K562 (cell line): ENCODE data around the gene DOCK3.

Experiments
- JUN ChIP-seq, 2 experiments: sonication (generic) in 1 of 2; formaldehyde crosslinking in 1 of 2; IDR thresholded peaks; 2 replicates each; pipeline versions ENCODE4 v1.6.1 to v1.8.0; 2012 to 2022; ENCODE audit warnings: borderline replicate concordance in 2 of 2, mild to moderate bottlenecking in 2 of 2, improper control_type of control experiment in 1 of 2, low read depth in 1 of 2, low read length in 1 of 2, missing genetic modification reagents in 1 of 2
- MYBL2 ChIP-seq, 2 experiments: fragments of 450-650 bp in 1 of 2; sonication (generic) in 1 of 2; formaldehyde crosslinking in 1 of 2; IDR thresholded peaks; 2 replicates each; pipeline versions ENCODE4 v1.6.1 to v1.8.1; 2017 to 2022; ENCODE audit warnings: borderline replicate concordance in 1 of 2, inconsistent platforms in 1 of 2, low read depth in 1 of 2, mild to moderate bottlenecking in 1 of 2, missing genetic modification reagents in 1 of 2, moderate library complexity in 1 of 2
- NFE2L1 ChIP-seq: fragments of 450-650 bp; IDR thresholded peaks from 2 replicates; pipeline ENCODE4 v1.6.1; 2016; ENCODE audit warnings: missing genetic modification characterization, low read depth, mild to moderate bottlenecking, missing compliant biosample characterization, moderate library complexity, borderline replicate concordance
- POLR2A ChIP-seq: fragments of 450-650 bp; conservative IDR thresholded peaks from 2 replicates; pipeline ENCODE4 v1.6.1; 2016
- POLR3A ChIP-seq: IDR thresholded peaks from 2 replicates; pipeline ENCODE4 v1.6.1; 2011; ENCODE audit warnings: borderline replicate concordance, mild to moderate bottlenecking, moderate library complexity; ENCODE audit not compliant: insufficient read length, insufficient read depth; ENCODE audit errors: extremely low read depth
- TARDBP ChIP-seq: fragments of 450-650 bp; IDR thresholded peaks from 2 replicates; pipeline ENCODE4 v1.6.1; 2016
- TRIM28 ChIP-seq: fragments of 450-650 bp; IDR thresholded peaks from 2 replicates; pipeline ENCODE4 v1.6.1; 2017
- ZNF274 ChIP-seq: IDR thresholded peaks from 2 replicates; pipeline ENCODE4 v1.6.1; 2011; ENCODE audit warnings: low read depth, mild to moderate bottlenecking, low read length, moderate library complexity, borderline replicate concordance
- ZNF324 ChIP-seq: fragments of 250-450 bp; sonication (Bioruptor Pico); IDR thresholded peaks from 2 replicates; pipeline ENCODE4 v1.4.0; 2020; ENCODE audit warnings: mild to moderate bottlenecking
- ZNF76 ChIP-seq: fragments of 250-450 bp; sonication (Bioruptor Pico); IDR thresholded peaks from 2 replicates; pipeline ENCODE4 v1.4.0; 2020; ENCODE audit warnings: mild to moderate bottlenecking, moderate library complexity, borderline replicate concordance
- TF ChIP-seq, protein P1 (sequence below), 2 experiments: fragments of 450-650 bp in 1 of 2; sonication (generic) in 1 of 2; formaldehyde crosslinking in 1 of 2; IDR thresholded peaks in 1 of 2; conservative IDR thresholded peaks in 1 of 2; 2 replicates each; pipeline versions ENCODE4 v1.6.1 to v1.8.1; 2016 to 2023; ENCODE audit warnings: mild to moderate bottlenecking in 2 of 2, moderate library complexity in 2 of 2, inconsistent platforms in 1 of 2, missing genetic modification reagents in 1 of 2
- TF ChIP-seq, protein P2 (sequence below), 3 experiments: IDR thresholded peaks in 2 of 3; conservative IDR thresholded peaks in 1 of 3; 2 replicates each; pipeline ENCODE4 v1.5.1; 2011 to 2012; ENCODE audit warnings: low read length in 3 of 3, mild to moderate bottlenecking in 3 of 3, control low read depth in 2 of 3, improper control_type of control experiment in 1 of 3, inconsistent platforms in 1 of 3, low read depth in 1 of 3, mixed read lengths in 1 of 3, moderate library complexity in 1 of 3; ENCODE audit not compliant: insufficient read depth in 2 of 3

DNA sequence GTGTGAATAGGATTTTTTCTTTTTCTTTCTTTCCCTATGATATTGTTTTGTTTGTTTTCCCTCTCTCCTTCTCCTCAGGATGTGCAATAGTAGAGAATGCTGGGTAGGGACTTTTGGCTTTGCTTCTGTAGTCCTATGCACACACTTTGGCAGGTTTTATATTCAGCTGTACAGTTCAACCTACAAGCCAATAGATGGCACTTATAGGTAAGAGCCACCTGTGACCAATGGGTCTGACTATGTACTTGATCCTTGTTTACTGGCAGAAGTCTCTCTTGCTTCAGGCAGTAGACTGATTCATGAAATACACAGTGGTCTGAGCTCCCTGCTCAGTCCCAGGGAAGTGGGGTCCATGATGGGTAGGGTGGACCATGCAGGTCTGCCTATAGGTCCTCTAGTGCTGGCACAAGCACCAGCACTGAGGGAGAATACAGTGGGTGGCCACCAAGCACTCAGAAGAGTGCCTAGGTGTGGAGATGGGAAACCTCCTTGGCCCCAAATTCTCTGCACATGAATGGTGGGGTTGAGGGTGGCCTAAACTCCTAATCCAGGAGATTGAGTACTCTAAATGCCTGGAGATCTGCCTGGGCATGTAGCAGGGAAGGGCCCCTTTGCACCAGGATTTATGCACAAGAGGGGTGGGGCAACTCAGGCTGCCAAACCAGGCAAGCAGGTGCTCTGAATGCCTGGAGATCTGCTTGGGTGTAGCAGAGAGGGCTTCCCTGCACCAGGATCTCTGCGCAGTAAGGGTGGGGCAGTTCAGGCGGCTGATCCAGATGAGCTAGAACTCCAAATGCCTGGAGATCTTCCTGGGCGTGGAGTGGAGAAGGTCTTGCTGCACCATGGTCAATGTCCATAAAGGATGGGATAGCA is 176.1 kb downstream of the DOCK3 start:
- TF ChIP-seq NFE2L1 (tag): no peak
- no peak for TF ChIP-seq TARDBP
- no peak for TF ChIP-seq ZNF324 (CRISPR knock-in tag)
- TF ChIP-seq, protein P1, sequence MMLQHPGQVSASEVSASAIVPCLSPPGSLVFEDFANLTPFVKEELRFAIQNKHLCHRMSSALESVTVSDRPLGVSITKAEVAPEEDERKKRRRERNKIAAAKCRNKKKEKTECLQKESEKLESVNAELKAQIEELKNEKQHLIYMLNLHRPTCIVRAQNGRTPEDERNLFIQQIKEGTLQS (IDR thresholded peaks at IDR 0.05): no peak
- TF ChIP-seq, protein P1 (CRISPR knock-in tag; conservative IDR thresholded peaks at IDR 0.05): no peak
- no peak for TF ChIP-seq MYBL2 (IDR thresholded peaks at IDR 0.05; ENCODE audit: low read depth)
- no peak for TF ChIP-seq MYBL2 (CRISPR knock-in tag; IDR thresholded peaks at IDR 0.05; ENCODE audit: borderline replicate concordance)
- no peak for TF ChIP-seq JUN (IDR thresholded peaks at IDR 0.05; ENCODE audit: borderline replicate concordance, low read depth, low read length)
- no peak for TF ChIP-seq JUN (CRISPR knock-in tag; IDR thresholded peaks at IDR 0.05; ENCODE audit: borderline replicate concordance)
- TF ChIP-seq, protein P2, sequence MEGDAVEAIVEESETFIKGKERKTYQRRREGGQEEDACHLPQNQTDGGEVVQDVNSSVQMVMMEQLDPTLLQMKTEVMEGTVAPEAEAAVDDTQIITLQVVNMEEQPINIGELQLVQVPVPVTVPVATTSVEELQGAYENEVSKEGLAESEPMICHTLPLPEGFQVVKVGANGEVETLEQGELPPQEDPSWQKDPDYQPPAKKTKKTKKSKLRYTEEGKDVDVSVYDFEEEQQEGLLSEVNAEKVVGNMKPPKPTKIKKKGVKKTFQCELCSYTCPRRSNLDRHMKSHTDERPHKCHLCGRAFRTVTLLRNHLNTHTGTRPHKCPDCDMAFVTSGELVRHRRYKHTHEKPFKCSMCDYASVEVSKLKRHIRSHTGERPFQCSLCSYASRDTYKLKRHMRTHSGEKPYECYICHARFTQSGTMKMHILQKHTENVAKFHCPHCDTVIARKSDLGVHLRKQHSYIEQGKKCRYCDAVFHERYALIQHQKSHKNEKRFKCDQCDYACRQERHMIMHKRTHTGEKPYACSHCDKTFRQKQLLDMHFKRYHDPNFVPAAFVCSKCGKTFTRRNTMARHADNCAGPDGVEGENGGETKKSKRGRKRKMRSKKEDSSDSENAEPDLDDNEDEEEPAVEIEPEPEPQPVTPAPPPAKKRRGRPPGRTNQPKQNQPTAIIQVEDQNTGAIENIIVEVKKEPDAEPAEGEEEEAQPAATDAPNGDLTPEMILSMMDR (IDR thresholded peaks at IDR 0.05 in 2 of 3, conservative IDR thresholded peaks at IDR 0.05 in 1 of 3; ENCODE audit: insufficient read depth in 2 of 3, low read depth in 1 of 3, low read length in 3 of 3): no peak
- no peak for TF ChIP-seq ZNF76 (CRISPR knock-in tag)
- no peak for TF ChIP-seq POLR3A
- TF ChIP-seq POLR2A: no peak
- no peak for TF ChIP-seq ZNF274
- TF ChIP-seq TRIM28: no peak
